Posterior cingulate gyrus (tissue), 11 donors: ENCODE results near the gene ITFG2.

Experiments used
- DNase-seq, 10 donors: peaks; one replicate each; pipeline versions ENCODE4 v3.0.0 to v3.0.0-alpha.2; 2020 to 2021; ENCODE audit warnings: mixed read lengths in 3 of 10
- intact Hi-C: fragments of 100-400 bp; cut with DNase I; formaldehyde crosslinking; loops from one replicate; pipeline ENCODE4 v1.15.1; 2023

Gene ITFG2

GRCh38 chr12:2794736-2795289, 17.7 kb upstream of the ITFG2 start, which contains the start of gene FKBP4:
Gene FKBP4 (plus strand): TSS chr12:2794970. CDS start chr12:2795140, 170 bp downstream.
- peak; percentile 90 to 99 (median 94) for DNase-seq
- intact Hi-C loops = no loop called here

- intact Hi-C loops = loop anchor here (1.0 kb wide), 1 partner anchor 18 kb away; no protein-coding TSS in a partner anchor
- peak; percentile 75 to 98 (median 82) for DNase-seq
These were observed 16.9 kb upstream of the ITFG2 start for GRCh38 chr12:2795291-2796186.

GRCh38 chr12:2796187-2796666, 16.2 kb upstream of the ITFG2 start:
- no peak for DNase-seq
- intact Hi-C loops = loop anchor here (1.0 kb wide), 1 partner anchor 17 kb away; no protein-coding TSS in a partner anchor

DNA sequence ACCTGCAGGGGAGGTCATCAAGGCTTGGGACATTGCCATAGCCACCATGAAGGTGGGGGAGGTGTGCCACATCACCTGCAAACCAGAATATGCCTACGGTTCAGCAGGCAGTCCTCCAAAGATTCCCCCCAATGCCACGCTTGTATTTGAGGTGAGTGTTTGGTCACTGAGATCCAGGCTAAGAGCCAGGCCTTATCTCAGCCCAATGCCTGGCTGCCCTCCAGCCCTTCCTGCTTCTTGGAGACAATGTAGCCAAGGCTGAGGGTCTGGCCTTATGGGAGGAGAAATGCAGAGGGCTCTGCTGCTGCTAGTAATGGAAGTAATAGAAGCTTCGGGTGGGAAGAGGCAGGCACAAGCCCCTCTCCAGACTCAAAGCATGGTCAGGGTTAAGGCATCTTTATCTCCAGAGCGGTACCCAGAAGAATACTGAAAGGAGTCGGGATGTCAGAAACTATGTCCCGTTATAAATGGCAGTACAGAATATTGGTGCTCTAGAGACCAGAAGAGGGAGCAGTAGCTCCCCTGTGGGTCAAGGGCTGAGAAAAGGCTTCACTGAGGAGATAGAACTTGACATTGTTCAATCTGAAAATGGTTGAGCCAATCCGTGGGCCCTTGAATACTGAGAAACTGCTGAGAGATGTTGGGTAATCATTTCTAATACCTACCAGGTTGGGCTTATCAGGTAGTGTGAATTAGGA, 14.6 kb upstream of the ITFG2 start:
- DNase-seq = peak in 1 of 10 donors; percentile 73
- intact Hi-C loops = no loop called here

DNA sequence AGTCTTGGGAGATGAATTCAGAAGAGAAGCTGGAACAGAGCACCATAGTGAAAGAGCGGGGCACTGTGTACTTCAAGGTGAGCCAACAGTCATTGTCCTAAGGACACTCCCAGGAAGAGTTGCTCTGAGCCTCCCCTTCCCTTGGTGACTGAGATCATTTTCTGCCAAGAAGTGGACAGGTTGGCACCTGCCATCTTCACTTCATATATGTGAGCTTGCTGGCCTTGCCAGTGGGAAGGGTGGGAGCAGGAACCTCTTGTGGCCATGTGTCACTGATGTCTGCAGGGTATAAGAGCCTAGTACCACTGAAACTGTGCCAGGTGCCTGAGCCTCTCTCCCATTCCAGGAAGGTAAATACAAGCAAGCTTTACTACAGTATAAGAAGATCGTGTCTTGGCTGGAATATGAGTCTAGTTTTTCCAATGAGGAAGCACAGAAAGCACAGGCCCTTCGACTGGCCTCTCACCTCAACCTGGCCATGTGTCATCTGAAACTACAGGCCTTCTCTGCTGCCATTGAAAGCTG, 12.4 kb upstream of the ITFG2 start:
- DNase-seq = peak in 1 of 10 donors; percentile 27
- intact Hi-C loops = no loop called here

DNA sequence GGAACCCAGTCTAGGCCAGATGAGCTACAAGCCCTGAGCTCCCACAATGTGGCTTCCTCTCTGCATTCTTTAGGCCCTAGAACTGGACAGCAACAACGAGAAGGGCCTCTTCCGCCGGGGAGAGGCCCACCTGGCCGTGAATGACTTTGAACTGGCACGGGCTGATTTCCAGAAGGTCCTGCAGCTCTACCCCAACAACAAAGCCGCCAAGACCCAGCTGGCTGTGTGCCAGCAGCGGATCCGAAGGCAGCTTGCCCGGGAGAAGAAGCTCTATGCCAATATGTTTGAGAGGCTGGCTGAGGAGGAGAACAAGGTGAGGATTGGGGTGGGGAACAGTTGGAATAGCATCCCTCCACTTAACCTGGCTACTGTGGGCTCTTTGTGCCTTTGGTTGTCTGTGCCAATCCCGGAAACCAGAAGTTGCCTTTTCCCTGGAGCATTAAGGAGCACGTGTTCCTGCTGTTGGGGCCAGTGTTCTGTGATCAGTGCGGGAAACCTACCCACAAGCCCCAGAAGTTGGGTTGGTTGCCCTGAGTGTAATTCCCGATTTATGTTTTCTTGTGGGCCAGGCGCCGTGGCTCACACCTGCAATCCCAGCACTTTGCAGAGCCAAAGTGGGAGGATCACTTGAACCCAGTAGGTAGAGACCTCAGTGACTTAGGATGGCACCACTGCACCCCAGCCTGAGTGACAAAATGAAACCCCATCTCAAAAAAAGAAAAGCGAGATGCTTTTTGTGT, 11.3 kb upstream of the ITFG2 start:
- intact Hi-C loops = no loop called here
- DNase-seq = peak in 1 of 10 donors; percentile 83

DNA sequence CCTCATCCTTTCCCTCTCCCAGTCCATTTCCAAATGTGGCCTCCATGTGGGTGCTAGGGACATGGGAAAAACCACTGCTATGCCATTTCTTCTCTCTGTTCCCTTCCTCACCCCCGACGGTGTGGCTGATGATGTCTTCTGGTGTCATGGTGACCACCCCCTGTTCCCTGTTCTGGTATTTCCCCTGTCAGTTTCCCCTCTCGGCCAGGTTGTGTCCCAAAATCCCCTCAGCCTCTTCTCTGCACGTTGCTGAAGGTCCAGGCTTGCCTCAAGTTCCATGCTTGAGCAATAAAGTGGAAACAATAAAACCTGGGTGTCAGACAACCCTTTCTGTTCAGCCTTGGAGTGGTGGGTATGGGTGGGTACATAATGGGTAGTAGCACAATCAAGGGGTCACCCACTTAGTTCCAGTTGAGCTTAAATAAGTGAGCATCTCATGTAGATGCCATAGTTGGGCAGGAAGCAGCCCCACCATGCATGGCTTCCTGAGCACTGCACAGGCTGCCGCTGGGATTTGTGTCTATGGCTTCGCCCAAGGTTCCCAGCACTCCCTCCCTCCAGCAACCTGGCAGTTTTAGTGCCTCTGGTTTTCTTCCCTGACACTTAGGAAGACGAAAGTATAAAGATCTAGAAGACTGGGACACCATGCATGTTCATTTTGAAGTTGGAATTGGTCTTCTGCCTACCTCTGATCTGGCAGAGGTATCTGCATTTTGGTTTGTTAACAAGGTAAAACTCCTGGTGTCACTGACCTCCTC, 8.7 kb upstream of the ITFG2 start:
- intact Hi-C loops = no loop called here
- DNase-seq = peak in 1 of 10 donors; percentile 55

GRCh38 chr12:2804393-2805142, 7.9 kb upstream of the ITFG2 start:
- intact Hi-C loops = no loop called here

GRCh38 chr12:2805143-2805520, 7.3 kb upstream of the ITFG2 start:
- intact Hi-C loops = no loop called here
- DNase-seq = no peak

More at GRCh38 chr12:2804393-2805142, 7.9 kb upstream of the ITFG2 start:
- peak in 5 of 10 donors; percentile 34 to 87 (median 50) for DNase-seq

- intact Hi-C loops = no loop called here
These were observed 5.8 kb upstream of the ITFG2 start for GRCh38 chr12:2806700-2807099.

DNA sequence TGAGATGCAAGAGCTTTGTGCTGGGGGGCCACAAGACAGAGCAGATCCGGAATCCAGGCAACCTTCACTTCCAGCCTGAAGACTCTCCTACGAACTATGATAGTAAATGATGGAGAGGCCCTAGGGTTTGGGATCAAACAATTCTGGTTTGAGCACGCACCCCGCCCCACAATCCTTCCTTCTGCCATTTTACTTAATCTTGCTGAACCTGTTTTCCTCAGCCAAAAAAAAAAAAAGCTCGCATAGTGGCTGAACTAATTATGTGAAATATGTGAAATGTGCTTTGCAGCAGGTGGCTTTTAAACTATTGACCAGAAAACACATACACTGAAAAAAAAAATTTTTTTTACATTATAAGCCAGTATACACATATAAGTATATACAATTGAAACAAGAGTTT, 667 bp upstream of the ITFG2 start:
- intact Hi-C loops = loop anchor here (10.0 kb wide), 1 partner anchor 63 kb away; the partner anchor contains the start of genes FOXM1 and RHNO1
- DNase-seq = peak in 1 of 10 donors; percentile 37

More at GRCh38 chr12:2806700-2807099, 5.8 kb upstream of the ITFG2 start:
- DNase-seq = no peak

DNA sequence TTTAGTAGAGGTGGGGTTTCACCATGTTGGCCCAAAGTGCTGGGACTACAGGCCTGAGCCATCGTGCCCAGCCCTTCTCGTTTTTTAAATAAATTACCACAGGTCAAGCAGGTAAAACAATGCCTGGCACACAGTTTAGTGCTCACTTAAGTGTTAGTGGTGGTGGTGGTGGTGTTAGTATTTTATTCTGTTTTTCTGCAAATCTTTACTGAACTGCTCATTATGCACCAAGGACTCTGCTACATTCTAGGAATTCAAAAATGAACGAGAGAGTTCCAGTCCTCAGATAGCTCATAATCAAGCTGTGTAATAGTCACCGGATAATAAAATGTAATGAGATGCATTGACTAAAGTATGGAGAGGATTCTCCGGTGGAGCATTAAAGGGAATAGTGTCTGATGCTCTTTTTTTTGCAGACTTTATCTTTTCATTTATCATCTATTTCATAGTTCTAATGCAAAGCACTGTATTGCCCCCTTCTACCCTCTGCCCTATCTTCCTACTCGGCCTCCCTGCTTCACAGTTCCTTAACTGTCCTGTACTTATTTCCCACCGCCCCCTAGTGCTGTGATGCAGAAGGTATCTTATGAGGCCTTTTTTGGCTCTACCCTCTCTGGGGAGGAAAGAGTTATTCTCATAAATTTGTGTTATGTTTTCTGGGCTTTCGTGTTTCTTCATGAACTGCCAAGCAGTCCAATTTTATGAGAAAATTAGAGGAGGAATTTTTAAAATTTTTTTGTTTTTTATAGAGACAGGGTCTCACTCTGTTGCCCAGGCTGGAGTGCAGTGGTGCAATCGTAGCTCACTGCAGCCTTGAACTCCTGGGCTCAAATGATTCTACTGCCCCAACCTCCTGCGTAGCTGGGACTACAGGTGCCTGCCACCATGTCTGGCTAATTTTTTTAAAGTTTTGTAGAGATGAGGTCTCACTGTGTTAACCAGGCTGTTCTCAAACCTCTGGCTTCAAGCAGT, 1.0 kb downstream of the ITFG2 start:
- peak in 2 of 10 donors; percentile 38 to 47 for DNase-seq
- intact Hi-C loops = loop anchor here (1.0 to 10.0 kb wide), 2 partner anchors 17 to 61 kb away; partner anchors contain the start of genes FOXM1 and RHNO1

DNA sequence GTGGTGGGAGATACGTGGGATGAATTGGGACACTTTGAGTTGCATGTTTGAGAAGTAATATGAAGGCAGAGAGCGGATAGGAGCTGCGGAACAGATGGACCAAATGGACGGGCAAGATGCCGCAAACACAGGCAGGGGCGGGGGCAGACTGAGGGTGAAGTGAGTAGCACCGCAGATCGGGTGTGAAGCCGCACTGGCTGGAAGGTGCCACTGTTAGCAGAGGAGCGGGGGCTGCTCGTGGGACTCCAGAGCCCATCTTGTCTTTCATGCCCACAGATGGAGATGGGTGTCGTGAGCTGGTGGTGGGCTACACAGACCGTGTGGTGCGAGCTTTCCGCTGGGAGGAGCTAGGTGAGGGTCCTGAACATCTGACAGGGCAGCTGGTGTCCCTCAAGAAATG, 7.3 kb downstream of the ITFG2 start:
- intact Hi-C loops = loop anchor here (10.0 kb wide), 1 partner anchor 55 kb away; the partner anchor contains the start of genes FOXM1 and RHNO1
- peak in 1 of 10 donors; percentile 79 for DNase-seq

DNA sequence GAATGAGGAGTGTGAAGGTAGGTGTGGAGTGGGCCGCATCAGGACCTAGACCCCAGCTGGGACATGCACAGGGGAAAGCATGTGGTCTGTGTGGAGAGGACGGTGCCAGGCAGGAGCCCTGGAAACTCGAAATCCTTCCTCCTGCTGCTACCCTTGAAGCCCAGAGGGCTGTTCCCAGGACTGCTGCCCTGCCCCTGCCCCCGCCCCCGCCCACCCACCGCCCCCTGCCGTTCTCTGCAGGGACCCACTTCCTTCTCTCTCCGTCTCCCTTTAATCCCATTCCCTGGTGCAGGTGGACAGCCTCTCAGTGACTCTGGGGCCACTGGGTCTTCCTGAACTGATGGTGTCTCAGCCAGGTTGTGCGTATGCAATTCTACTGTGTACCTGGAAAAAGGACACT, 8.0 kb downstream of the ITFG2 start:
- intact Hi-C loops = no loop called here
- no peak for DNase-seq

DNA sequence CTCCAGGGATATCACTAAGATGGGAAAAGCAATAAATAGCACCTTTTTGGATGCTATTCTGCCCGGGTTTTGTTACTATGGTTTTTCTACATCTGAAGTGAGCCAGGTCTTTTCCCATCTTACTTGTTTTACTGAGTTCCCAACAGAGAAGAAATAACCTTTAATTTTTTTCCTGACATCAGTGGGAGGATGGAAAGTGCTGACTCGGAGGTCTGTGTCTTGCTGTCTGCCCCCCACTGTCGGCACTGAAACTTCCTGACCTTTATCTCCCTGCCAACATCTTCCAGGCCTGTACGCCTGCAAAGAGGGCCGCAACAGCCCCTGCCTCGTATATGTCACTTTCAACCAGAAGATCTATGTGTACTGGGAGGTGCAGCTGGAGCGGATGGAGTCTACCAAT, 11.0 kb downstream of the ITFG2 start:
- DNase-seq = no peak
- intact Hi-C loops = no loop called here

DNA sequence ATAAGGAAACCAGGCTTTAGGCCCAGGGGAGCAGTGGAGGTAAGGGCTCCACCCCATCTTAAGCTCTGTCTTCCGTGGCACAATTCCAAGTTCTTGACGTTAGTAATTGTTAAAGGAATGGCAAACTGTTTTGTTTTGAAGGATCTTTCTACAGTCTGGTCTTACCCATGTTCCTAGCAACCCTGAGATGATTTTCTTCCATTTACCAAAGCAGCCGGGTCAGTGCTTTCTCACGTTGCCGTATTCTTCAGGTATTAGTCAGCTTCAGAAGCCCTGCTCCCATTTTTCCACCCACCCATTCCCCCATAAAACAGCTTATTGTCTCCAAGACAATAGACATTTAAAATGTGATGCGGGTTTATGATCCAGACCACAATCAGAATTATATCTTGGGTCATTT, 12.1 kb downstream of the ITFG2 start:
- DNase-seq = no peak
- intact Hi-C loops = no loop called here

DNA sequence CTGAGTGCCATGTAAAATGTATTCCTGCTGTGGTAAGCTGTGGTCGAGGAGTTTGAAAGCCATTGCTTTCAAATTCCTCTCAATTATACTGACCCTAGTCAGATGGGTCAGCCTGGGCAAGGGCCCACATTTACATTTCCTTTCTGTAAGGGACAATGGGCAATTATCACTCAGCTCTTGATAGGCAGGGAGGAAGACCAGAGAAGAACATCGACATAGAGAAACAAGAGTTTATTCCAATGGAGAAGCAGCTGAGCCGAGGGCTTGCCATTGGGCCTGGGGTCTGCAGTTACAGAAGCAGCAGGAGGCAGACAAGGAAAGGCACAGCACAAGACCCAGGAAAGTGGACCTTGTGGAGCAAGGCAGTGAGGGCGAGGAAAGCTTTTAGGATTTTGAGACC, 12.7 kb downstream of the ITFG2 start:
- intact Hi-C loops = no loop called here
- DNase-seq = peak in 1 of 10 donors; percentile 60
